GM12878 (cell line): ENCODE measurements around the gene ACYP2.

Experiments
- ATF2 ChIP-seq: IDR thresholded peaks from 2 replicates; pipeline ENCODE4 v1.6.1; 2012; ENCODE audit warnings: low read length, inconsistent platforms
- ATF7 ChIP-seq: fragments of 450-650 bp; IDR thresholded peaks from 2 replicates; pipeline ENCODE4 v1.6.1; 2016; ENCODE audit warnings: low read depth, mild to moderate bottlenecking
- BCL3 ChIP-seq: IDR thresholded peaks from 2 replicates; pipeline ENCODE4 v1.6.1; 2011; ENCODE audit warnings: borderline replicate concordance, low read depth, mild to moderate bottlenecking, moderate library complexity, low read length; ENCODE audit not compliant: insufficient read depth, poor library complexity, severe bottlenecking
- BCLAF1 ChIP-seq: fragments of 450-650 bp; IDR thresholded peaks from 2 replicates; pipeline ENCODE4 v1.6.1; 2017; ENCODE audit warnings: antibody characterized with exemption, mild to moderate bottlenecking, moderate library complexity
- CEBPB ChIP-seq, 2 experiments: fragments of 150-350 bp in 1 of 2; IDR thresholded peaks; 2 replicates each; pipeline ENCODE4 v1.6.1; 2012 to 2014; ENCODE audit warnings: low read depth in 2 of 2, low read length in 2 of 2, borderline replicate concordance in 1 of 2, inconsistent platforms in 1 of 2
- CTCF ChIP-seq, 3 experiments: IDR thresholded peaks in 2 of 3; conservative IDR thresholded peaks in 1 of 3; 2 replicates each; pipeline ENCODE4 v1.5.1; 2011; ENCODE audit warnings: low read depth in 3 of 3, low read length in 3 of 3, mild to moderate bottlenecking in 3 of 3, control low read depth in 2 of 3, moderate library complexity in 2 of 3, inconsistent platforms in 1 of 3, mixed read lengths in 1 of 3; ENCODE audit not compliant: control insufficient read depth in 2 of 3, insufficient read depth in 1 of 3; ENCODE audit errors: extremely low read depth in 1 of 3
- EZH2 ChIP-seq: IDR thresholded peaks from 2 replicates; pipeline ENCODE4 v1.6.1; 2012; ENCODE audit warnings: low read depth, mild to moderate bottlenecking, control low read depth, inconsistent platforms, low read length, borderline replicate concordance; ENCODE audit not compliant: control insufficient read depth
- GABPA ChIP-seq: IDR thresholded peaks from 2 replicates; pipeline ENCODE4 v1.6.1; 2014; ENCODE audit warnings: antibody characterized with exemption, low read depth, mild to moderate bottlenecking, inconsistent platforms
- MAX ChIP-seq: IDR thresholded peaks from 2 replicates; pipeline ENCODE4 v1.6.1; 2012; ENCODE audit warnings: low read depth, low read length, improper control_type of control experiment
- NBN ChIP-seq: fragments of 450-650 bp; IDR thresholded peaks from 2 replicates; pipeline ENCODE4 v1.6.1; 2016
- POLR2A ChIP-seq: IDR thresholded peaks from 2 replicates; pipeline ENCODE4 v1.6.1; 2011; ENCODE audit warnings: low read depth, mild to moderate bottlenecking, low read length
- REST ChIP-seq: IDR thresholded peaks from 2 replicates; pipeline ENCODE4 v1.6.1; 2012; ENCODE audit warnings: mild to moderate bottlenecking, low read depth, low read length
- SP1 ChIP-seq: IDR thresholded peaks from one replicate; pipeline ENCODE4 v1.6.1; 2011; ENCODE audit warnings: low read depth, low read length

- TF ChIP-seq EZH2 = no peak
- no peak for TF ChIP-seq REST
- TF ChIP-seq CTCF (IDR thresholded peaks at IDR 0.05 in 2 of 3, conservative IDR thresholded peaks at IDR 0.05 in 1 of 3; ENCODE audit: control insufficient read depth in 2 of 3, extremely low read depth in 1 of 3, insufficient read depth in 1 of 3, low read depth in 3 of 3, low read length in 3 of 3) = no peak
- no peak for TF ChIP-seq MAX
- TF ChIP-seq CEBPB (IDR thresholded peaks at IDR 0.05; ENCODE audit: borderline replicate concordance in 1 of 2, low read depth in 2 of 2, low read length in 2 of 2) = no peak
- TF ChIP-seq POLR2A = no peak
- no peak for TF ChIP-seq GABPA
- no peak for TF ChIP-seq BCLAF1
- no peak for TF ChIP-seq ATF7
- TF ChIP-seq BCL3 = no peak
- TF ChIP-seq SP1 = no peak
- no peak for TF ChIP-seq ATF2
- TF ChIP-seq NBN = no peak
Observed at GRCh38 chr2:54097124-54097523, 18.3 kb upstream of the ACYP2 start.
